Stimulated activated CD8-positive, alpha-beta memory T cell treated with anti-CD3 and anti-CD28 coated beads, Interleukin-7, amount 100 ng/mL, for 1 hour (primary cell): Measurements from ENCODE around the gene RNASE7.

ENCODE experiments used
- DNase-seq, 2 donors: peaks; one replicate each; pipeline ENCODE4 v3.0.0-alpha.2; 2020; ENCODE audit warnings: low read depth in 2 of 2

Gene RNASE7

GRCh38 chr14:21068521-21069387 lies 26.6 kb downstream of the RNASE7 start:
- no peak for DNase-seq

GRCh38 chr14:21069388-21070082 lies 27.4 kb downstream of the RNASE7 start:
- no peak for DNase-seq

DNA sequence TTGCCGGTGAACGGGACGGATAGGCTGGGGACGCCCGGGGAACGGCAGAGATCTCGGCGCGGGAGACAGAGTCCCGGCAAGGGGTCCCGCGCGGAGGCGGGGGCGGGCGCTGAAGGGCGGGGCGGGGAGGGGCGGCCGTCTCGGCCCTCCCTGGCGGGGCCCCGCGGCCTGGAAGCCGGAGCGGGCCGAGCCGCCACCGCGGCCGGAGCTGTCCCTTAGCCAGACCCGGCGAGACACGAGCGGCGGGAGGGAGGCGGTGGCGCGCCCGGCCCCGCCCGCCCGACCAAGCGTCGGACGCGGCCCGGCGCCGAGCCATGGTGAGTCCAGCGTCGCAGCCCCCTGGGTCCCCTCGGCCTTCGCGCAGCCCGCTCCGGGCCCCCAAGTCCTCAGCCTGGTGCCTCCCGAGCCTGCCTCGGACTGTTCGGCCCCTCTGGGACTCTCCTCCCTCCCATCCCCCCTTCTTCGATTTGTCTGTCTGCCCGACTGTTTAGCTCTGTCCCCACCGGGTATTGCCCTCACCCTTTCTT lies 28.0 kb downstream of the RNASE7 start, which contains the start of gene ARHGEF40:
ARHGEF40 (plus strand) TSS at position 222 of the 527 bp plus-strand sequence; CDS start at position 315, 93 bp downstream.
- no peak for DNase-seq

GRCh38 chr14:21070610-21071224 lies 28.6 kb downstream of the RNASE7 start:
- no peak for DNase-seq

GRCh38 chr14:21071225-21072030 lies 29.3 kb downstream of the RNASE7 start:
- no peak for DNase-seq

DNA sequence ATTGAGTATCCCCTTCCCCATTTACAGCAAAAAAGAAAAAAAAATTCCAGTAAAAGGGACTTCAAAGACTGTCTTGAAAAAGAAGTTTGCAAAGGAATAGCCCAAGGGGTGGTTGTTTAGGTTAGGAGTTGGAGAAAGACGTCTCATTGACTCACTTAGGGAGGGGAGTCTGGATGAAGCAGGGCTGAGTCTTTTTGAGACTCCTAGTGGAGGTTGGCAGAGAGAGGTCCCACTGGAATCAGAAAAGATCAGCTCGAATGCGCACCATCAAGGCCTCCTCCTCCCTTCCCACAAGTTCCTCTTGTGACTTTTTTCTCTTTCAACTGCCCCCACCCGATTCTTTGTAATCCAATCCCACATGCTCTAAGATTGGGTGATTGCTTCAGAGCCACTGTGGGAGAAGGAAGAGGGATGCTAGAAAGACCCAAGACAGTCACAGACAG lies 29.9 kb downstream of the RNASE7 start:
- DNase-seq, result no peak

DNA sequence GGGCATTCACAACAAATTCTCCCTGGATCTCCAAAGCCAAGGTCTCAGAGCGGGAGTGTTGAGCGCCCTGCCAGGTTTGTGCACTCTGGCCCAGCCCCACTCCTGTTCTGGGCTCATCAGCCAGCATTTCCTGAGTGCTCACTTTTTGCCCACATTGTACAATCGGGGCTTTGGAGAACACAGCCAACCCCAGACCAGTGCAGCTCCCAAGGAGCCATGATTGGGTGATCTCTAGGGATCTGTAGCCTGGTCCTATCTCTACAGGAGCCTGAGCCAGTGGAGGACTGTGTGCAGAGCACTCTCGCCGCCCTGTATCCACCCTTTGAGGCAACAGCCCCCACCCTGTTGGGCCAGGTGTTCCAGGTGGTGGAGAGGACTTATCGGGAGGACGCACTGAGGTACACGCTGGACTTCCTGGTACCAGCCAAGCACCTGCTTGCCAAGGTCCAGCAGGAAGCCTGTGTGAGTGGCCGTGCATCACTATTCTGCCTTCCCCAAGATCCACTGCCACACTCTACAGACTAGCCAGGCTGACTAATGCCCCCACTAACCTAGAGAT lies 30.7 kb downstream of the RNASE7 start:
- no peak for DNase-seq

- DNase-seq, result no peak
Measured at GRCh38 chr14:21073921-21074320, 31.8 kb downstream of the RNASE7 start.

GRCh38 chr14:21074398-21075272 lies 32.5 kb downstream of the RNASE7 start:
- no peak for DNase-seq

DNA sequence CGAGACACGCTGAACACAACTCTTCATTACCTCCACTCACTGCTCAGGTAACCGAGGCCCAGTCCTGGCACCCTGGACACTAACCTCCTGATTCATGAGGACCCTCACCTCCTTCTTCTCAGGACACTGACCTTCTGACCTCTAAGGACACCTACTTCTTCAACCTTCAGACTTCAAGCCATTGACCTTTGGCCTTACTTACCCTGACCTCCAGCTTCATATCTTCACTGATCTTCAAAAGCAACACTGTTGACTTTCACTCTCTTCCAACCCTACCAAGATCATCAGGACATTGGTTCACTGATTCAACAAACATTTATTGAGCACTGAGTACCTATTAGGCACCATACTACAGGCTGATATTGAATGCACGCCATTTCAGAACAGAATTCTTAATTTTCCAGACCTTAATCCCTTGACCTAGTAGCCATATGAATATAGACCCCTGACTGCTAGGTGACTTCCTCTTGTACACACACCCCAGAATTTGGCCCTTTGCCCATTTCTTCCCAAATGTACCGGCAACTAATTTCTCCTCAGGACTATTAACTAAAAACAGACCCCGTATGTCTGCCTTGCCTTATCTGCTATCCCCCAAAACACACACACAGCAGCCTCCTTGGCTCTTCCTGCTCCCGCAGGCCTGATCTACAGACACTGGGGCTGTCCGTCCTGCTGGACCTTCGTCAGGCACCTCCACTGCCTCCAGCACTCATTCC lies 33.7 kb downstream of the RNASE7 start:
- DNase-seq, result no peak

DNA sequence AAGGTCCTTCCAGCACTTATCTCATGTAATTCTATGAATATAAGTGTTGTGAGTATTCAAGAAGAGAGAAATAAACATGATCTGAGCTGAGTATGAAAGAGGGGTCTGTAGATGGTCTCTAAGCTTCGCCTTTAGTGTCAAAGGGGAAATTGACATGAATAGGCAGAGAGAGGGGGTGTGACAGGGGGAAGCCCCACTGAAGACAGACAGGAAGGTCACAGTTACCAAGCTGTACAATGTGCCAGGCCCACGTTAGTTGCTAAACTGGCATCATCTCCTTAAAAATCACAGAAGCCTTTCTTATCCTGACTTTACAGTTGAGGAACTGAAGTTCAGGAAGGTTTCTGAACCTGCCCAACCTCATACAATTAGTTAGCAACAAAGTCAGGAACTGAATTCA lies 35.5 kb downstream of the RNASE7 start:
- DNase-seq, result no peak

DNA sequence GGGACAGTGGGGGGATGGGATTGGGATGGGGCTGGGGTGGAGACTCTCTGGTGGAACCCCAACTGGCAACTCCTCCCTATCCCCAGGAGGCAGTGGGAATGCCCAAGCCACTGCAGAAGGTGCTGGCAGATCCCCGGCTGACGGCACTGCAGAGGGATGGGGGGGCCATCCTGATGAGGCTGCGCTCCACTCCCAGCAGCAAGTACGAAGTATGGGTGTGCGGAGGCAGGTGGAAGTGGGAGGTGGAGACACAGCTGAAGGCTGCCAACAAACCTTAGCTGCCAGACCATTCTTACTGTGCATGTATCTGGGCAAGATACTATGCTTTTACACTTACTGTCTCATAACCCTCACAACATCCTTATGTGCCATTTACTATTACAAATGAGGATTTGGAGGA lies 36.1 kb downstream of the RNASE7 start:
- DNase-seq, result no peak

DNA sequence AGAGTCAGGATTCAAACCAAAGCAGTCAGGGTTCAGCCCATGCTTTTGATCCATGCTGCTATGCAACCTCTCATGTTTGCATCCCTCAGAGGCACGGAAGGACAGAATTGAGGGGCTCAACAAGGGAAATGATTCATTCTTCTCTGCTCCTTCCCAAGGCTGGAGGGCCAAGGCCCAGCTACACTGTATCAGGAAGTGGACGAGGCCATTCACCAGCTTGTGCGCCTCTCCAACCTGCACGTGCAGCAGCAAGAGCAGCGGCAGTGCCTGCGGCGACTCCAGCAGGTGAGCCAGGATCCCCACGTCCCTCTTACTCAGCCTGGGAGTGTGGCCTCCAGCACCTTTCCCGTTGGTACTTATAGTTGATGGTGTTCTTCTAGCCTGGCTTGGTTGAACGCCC lies 36.6 kb downstream of the RNASE7 start:
- no peak for DNase-seq

- DNase-seq, result no peak
Measured at GRCh38 chr14:21081521-21082142, 39.5 kb downstream of the RNASE7 start.

GRCh38 chr14:21083565-21084325 lies 41.6 kb downstream of the RNASE7 start:
- no peak for DNase-seq

- no peak for DNase-seq
Measured at GRCh38 chr14:21084396-21084795, 42.2 kb downstream of the RNASE7 start.

- DNase-seq, result no peak
Measured at GRCh38 chr14:21084998-21085853, 43.1 kb downstream of the RNASE7 start.
